Activated CD4-positive, alpha-beta T cell treated with anti-CD3 and anti-CD28 coated beads, Interleukin-2, Interleukin-6, amounts not matched to agents 100 ng/mL and 50 ng/mL, durations not matched to agents 16 hours and 8 hours (primary cell): ENCODE measurements around the gene PRSS21.

Source experiments
- DNase-seq: peaks from one replicate; pipeline ENCODE4 v3.0.0-alpha.2; 2020

Gene PRSS21

GRCh38 chr16:2846511-2847310 lies 29.7 kb downstream of the PRSS21 start:
- DNase-seq: no peak

- DNase-seq: no peak
These were observed 32.1 kb downstream of the PRSS21 start for GRCh38 chr16:2848933-2849725.

GRCh38 chr16:2852003-2852730 lies 35.1 kb downstream of the PRSS21 start:
- DNase-seq: no peak

- DNase-seq: no peak
These were observed 35.9 kb downstream of the PRSS21 start for GRCh38 chr16:2852731-2853507.

- no peak for DNase-seq
These were observed 36.6 kb downstream of the PRSS21 start for GRCh38 chr16:2853531-2854073.

GRCh38 chr16:2854700-2855309 lies 37.8 kb downstream of the PRSS21 start:
- peak; percentile 32 for DNase-seq

- DNase-seq: no peak
These were observed 38.5 kb downstream of the PRSS21 start for GRCh38 chr16:2855536-2855935.

- no peak for DNase-seq
These were observed 39.1 kb downstream of the PRSS21 start for GRCh38 chr16:2856061-2856670.

GRCh38 chr16:2856686-2857450 lies 39.8 kb downstream of the PRSS21 start:
- DNase-seq: no peak

- no peak for DNase-seq
These were observed 40.6 kb downstream of the PRSS21 start, which contains the start of gene PRSS22 for GRCh38 chr16:2857451-2858244. Gene PRSS22 (minus strand): TSS chr16:2858170. CDS start chr16:2858104, 66 bp downstream.

- no peak for DNase-seq
These were observed 41.4 kb downstream of the PRSS21 start for GRCh38 chr16:2858245-2859025.

- DNase-seq: no peak
These were observed 42.7 kb downstream of the PRSS21 start for GRCh38 chr16:2859686-2860265.

- no peak for DNase-seq
These were observed 44.0 kb downstream of the PRSS21 start for GRCh38 chr16:2860826-2861567.

GRCh38 chr16:2865651-2866050 lies 48.6 kb downstream of the PRSS21 start:
- no peak for DNase-seq

- no peak for DNase-seq
These were observed 49.4 kb downstream of the PRSS21 start for GRCh38 chr16:2866431-2866830.

GRCh38 chr16:2867661-2867986 lies 50.6 kb downstream of the PRSS21 start:
- DNase-seq: no peak

- DNase-seq: peak; percentile 98
These were observed 51.2 kb downstream of the PRSS21 start for GRCh38 chr16:2867987-2868789.
